B cell (primary cell): Measurements from ENCODE around the gene SLC25A38. TPM values are rescaled to one million over a fixed set of nuclear protein-coding genes. Genes with fewer than 3 reads are reported as not detected.
"Not testable (repeated sequence)": the region's sequence is repeated elsewhere in the genome, so short reads cannot be mapped to it uniquely, and the experiment has no call there.

Source experiments
- ATAC-seq: fragments of 200-7000 bp; cut with Tn5 transposase; one replicate; pipeline ENCODE4 v1.10.0; 2021; ENCODE audit warnings: low read depth, mild to moderate bottlenecking, moderate number of reproducible peaks, moderate library complexity
- CTCF ChIA-PET: fragments of 350-600 bp; sonication (Branson Sonifier 250); formaldehyde crosslinking; loops from one replicate; lab custom pipeline; 2021; ENCODE audit warnings: antibody characterized with exemption, inconsistent platforms; lab: Charles Lee
- POLR2A ChIA-PET: fragments of 350-600 bp; sonication (Branson Sonifier 250); formaldehyde crosslinking; loops from one replicate; lab custom pipeline; 2021; ENCODE audit warnings: antibody characterized with exemption; lab: Charles Lee
- DNase-seq: peaks from one replicate; pipeline ENCODE4 v3.0.0; 2013
- H2AFZ ChIP-seq: 2 replicates; pipeline ENCODE4 v1.6.1; 2012; ENCODE audit warnings: mild to moderate bottlenecking, low read depth, low read length; ENCODE audit not compliant: insufficient read depth, poor library complexity, severe bottlenecking
- H3K27ac ChIP-seq, 2 donors: 1 replicate in 1 of 2; 2 replicates in 1 of 2; pipeline ENCODE4 v1.5.1; 2012 to 2013; ENCODE audit warnings: low read length in 2 of 2, mild to moderate bottlenecking in 2 of 2, moderate library complexity in 1 of 2
- H3K27me3 ChIP-seq, 4 experiments: fragments of 200-600 bp in 1 of 4; sonication (generic) in 1 of 4; replicated peaks in 1 of 4; 1 replicate in 2 of 4; 2 replicates in 2 of 4; pipeline versions ENCODE4 v1.6.1 to v1.7.0; 2013 to 2016; ENCODE audit warnings: low read length in 3 of 4, mild to moderate bottlenecking in 2 of 4, mixed read lengths in 1 of 4, moderate library complexity in 1 of 4; ENCODE audit not compliant: insufficient read depth in 4 of 4, control insufficient read depth in 3 of 4; ENCODE audit errors: control extremely low read depth in 1 of 4
- H3K36me3 ChIP-seq, 2 experiments: replicated peaks in 1 of 2; 1 replicate in 1 of 2; 2 replicates in 1 of 2; pipeline versions ENCODE4 v1.6.1 to v1.7.1; 2013; ENCODE audit warnings: low read length in 1 of 2; ENCODE audit not compliant: insufficient read depth in 2 of 2, control insufficient read depth in 1 of 2; ENCODE audit errors: control extremely low read depth in 1 of 2, extremely low read depth in 1 of 2
- H3K4me1 ChIP-seq, 2 donors: fragments of 200-600 bp in 1 of 2; sonication (generic) in 1 of 2; 1 replicate in 1 of 2; 2 replicates in 1 of 2; pipeline versions ENCODE4 v1.5.1 to v1.6.1; 2013 to 2017; ENCODE audit warnings: low read length in 2 of 2; ENCODE audit not compliant: control insufficient read depth in 2 of 2, insufficient read depth in 2 of 2
- H3K4me2 ChIP-seq: replicated peaks from 2 replicates; pipeline ENCODE3; 2012; ENCODE audit warnings: mild to moderate bottlenecking, low read depth, low read length; ENCODE audit not compliant: poor library complexity, severe bottlenecking
- H3K4me3 ChIP-seq, 5 experiments: fragments of 200-600 bp in 1 of 5; sonication (generic) in 1 of 5; 1 replicate in 3 of 5; 2 replicates in 2 of 5; pipeline versions ENCODE4 v1.5.1 to v1.7.0; 2011 to 2016; ENCODE audit warnings: low read length in 4 of 5, mild to moderate bottlenecking in 4 of 5, low read depth in 2 of 5, control low read depth in 1 of 5, moderate library complexity in 1 of 5; ENCODE audit not compliant: insufficient read depth in 1 of 5; ENCODE audit errors: control extremely low read depth in 1 of 5, extremely low read depth in 1 of 5
- H3K79me2 ChIP-seq: fragments of 200-600 bp; sonication (generic); one replicate; pipeline ENCODE4 v1.6.0; 2016; ENCODE audit warnings: low read length; ENCODE audit not compliant: control insufficient read depth, insufficient read depth
- H3K9ac ChIP-seq: fragments of 200-600 bp; sonication (generic); 2 replicates; pipeline ENCODE4 v1.6.1; 2017; ENCODE audit warnings: mild to moderate bottlenecking, low read length, moderate library complexity
- H3K9me3 ChIP-seq, 3 donors: one replicate each; pipeline versions ENCODE4 v1.6.1 to v1.7.1; 2013; ENCODE audit warnings: low read length in 2 of 3; ENCODE audit not compliant: control insufficient read depth in 2 of 3, insufficient read depth in 1 of 3; ENCODE audit errors: control extremely low read depth in 1 of 3
- H4K20me1 ChIP-seq: 2 replicates; pipeline ENCODE4 v1.6.0; 2012; ENCODE audit warnings: mild to moderate bottlenecking, low read length; ENCODE audit not compliant: insufficient read depth, control insufficient read depth, poor library complexity, severe bottlenecking
- H3K27ac Mint-ChIP-seq: one replicate; pipeline ENCODE4 v1.8.0; 2021; ENCODE audit warnings: mixed read lengths
- H3K27me3 Mint-ChIP-seq: one replicate; pipeline ENCODE4 v1.8.0; 2021; ENCODE audit warnings: mixed read lengths
- H3K4me1 Mint-ChIP-seq: one replicate; pipeline ENCODE4 v1.8.0; 2021; ENCODE audit warnings: mixed read lengths
- H3K4me3 Mint-ChIP-seq: one replicate; pipeline ENCODE4 v1.8.0; 2021; ENCODE audit warnings: mixed read lengths
- H3K9me3 Mint-ChIP-seq: one replicate; pipeline ENCODE4 v1.8.0; 2022; ENCODE audit warnings: mixed read lengths; ENCODE audit not compliant: insufficient read depth
- EZH2 ChIP-seq: IDR thresholded peaks from 2 replicates; pipeline ENCODE4 v1.6.1; 2012; ENCODE audit warnings: borderline replicate concordance, low read depth, mild to moderate bottlenecking, moderate library complexity, low read length; ENCODE audit not compliant: insufficient read depth, poor library complexity, severe bottlenecking
- WGBS: methylation state at CpG from one replicate; pipeline ENCODE4 v1.1.5; 2013; ENCODE audit warnings: missing lambda C conversion rate; ENCODE audit not compliant: insufficient coverage; 5-methylcytosine and 5-hydroxymethylcytosine counted together
- intact Hi-C: fragments of 100-400 bp; cut with micrococcal nuclease; formaldehyde crosslinking; loops from one replicate; pipeline ENCODE4 v1.10.0; 2022
- polyA plus RNA-seq: library from polyadenylated mRNA; depleted of rRNA; stranded (reverse); fragments of >200 nt; gene quantifications from 2 replicates; pipeline ENCODE4 v1.2.3, GENCODE V29; 2012
- total RNA-seq, 2 donors: library from RNA; stranded (reverse); fragments of 120-200 nt in 1 of 2; gene quantifications; 1 replicate in 1 of 2; 2 replicates in 1 of 2; pipeline versions ENCODE4 v1.2.3 to v1.2.4, GENCODE V29; 2013 to 2022
- TF ChIP-seq, protein P1 (sequence below): fragments of 200-600 bp; IDR thresholded peaks from one replicate; pipeline ENCODE4 v1.8.0; 2022; ENCODE audit warnings: antibody characterized with exemption, mild to moderate bottlenecking

Gene SLC25A38
- total and polyA plus RNA-seq, 2 donors (not counting 1 experiment from before 2014, with no cell fraction given) = 45.5 to 53.0 TPM

DNA sequence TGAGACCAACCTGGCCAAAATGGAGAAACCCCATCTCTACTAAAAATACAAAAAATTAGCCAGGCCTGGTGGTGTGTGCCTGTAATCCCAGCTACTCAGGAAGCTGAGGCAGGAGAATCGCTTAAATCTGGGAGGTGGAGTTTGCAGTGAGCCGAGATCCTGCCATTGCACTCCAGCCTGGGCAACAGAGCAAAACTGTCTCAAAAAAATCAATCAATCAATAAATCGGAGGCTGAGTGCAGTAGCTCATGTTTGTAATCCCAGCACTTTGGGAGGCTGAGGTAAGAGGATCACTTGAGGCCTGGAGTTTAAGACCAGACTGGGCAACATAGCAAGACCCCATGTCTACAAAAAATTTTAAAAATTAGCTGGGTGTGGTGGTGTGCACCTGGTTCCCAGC lies 32.1 kb downstream of the SLC25A38 start:
- H3K4me1 ChIP-seq, DNase-seq, H3K9me3 ChIP-seq, POLR2A ChIA-PET, H3K4me3 ChIP-seq, H3K27me3 ChIP-seq, H3K27ac ChIP-seq, H3K27me3 Mint-ChIP-seq, ATAC-seq, H3K79me2 ChIP-seq, H3K9ac ChIP-seq, H3K4me3 Mint-ChIP-seq, H3K9me3 Mint-ChIP-seq, H3K4me2 ChIP-seq, H3K27ac Mint-ChIP-seq, H2AFZ ChIP-seq, intact Hi-C loops: not testable (repeated sequence)
- H3K4me1 Mint-ChIP-seq = peaks cover 23% of the 10 kb centered on the region
- CTCF ChIA-PET = interaction anchor here (1.1 kb wide), 1 partner anchor 29 kb away, joined by 3 read pairs; no protein-coding TSS in a partner anchor
- whole genome bisulfite sequencing = no CpG with 5 or more reads among the region's 3 CpGs
- peaks cover 33% of the 10 kb centered on the region for H4K20me1 ChIP-seq
- H3K36me3 ChIP-seq = peaks cover 0 to 45% of the 10 kb centered on the region in 2 experiments

DNA sequence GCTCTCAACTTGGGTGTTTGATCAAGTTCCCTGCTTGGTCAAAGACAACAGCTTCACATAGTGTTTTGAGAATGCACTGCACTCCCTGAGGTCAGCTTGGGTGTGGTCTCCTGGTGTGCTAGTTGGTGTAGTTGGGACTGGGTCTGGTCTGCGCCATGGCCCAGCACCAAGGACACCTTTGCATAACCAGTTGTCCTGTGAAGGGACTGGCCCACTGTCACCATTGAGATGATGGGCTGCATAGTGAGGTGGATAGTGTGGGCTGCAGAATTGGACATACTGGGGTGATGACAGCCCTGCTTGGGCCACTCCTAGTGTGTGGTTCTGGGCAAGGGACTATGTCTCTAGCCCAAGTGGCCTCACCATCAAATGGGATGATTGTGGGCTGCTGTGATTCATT lies 32.8 kb downstream of the SLC25A38 start:
- Histone ChIP-seq H2AFZ (no peak overlapping the region), H3K9me3 (no peaks in the 10 kb centered on the region), H3K9ac (no peak overlapping the region), H3K4me2 (no peak overlapping the region), H3K4me3 (no peak overlapping the region), H3K27me3 (no peaks in the 10 kb centered on the region), H3K79me2 (no peaks in the 10 kb centered on the region), H4K20me1 (peaks cover 28% of the 10 kb centered on the region), H3K36me3 (peaks cover 1 to 38% of the 10 kb centered on the region in 2 experiments), H3K27ac (no peak overlapping the region), H3K4me1 (peaks cover 0 to 2% of the 10 kb centered on the region in 2 donors)
- no peak for DNase-seq
- no peak for ATAC-seq
- Mint-ChIP-seq H3K9me3 (no peaks in the 10 kb centered on the region), H3K27me3 (no peaks in the 10 kb centered on the region), H3K27ac (no peak overlapping the region), H3K4me3 (no peak overlapping the region), H3K4me1 (peaks cover 19% of the 10 kb centered on the region)
- no peak for TF ChIP-seq EZH2
- TF ChIP-seq, protein P1, sequence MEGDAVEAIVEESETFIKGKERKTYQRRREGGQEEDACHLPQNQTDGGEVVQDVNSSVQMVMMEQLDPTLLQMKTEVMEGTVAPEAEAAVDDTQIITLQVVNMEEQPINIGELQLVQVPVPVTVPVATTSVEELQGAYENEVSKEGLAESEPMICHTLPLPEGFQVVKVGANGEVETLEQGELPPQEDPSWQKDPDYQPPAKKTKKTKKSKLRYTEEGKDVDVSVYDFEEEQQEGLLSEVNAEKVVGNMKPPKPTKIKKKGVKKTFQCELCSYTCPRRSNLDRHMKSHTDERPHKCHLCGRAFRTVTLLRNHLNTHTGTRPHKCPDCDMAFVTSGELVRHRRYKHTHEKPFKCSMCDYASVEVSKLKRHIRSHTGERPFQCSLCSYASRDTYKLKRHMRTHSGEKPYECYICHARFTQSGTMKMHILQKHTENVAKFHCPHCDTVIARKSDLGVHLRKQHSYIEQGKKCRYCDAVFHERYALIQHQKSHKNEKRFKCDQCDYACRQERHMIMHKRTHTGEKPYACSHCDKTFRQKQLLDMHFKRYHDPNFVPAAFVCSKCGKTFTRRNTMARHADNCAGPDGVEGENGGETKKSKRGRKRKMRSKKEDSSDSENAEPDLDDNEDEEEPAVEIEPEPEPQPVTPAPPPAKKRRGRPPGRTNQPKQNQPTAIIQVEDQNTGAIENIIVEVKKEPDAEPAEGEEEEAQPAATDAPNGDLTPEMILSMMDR = no peak
- intact Hi-C loops = no loop called here
- ChIA-PET CTCF (interaction anchor here (1.1 kb wide), 1 partner anchor 28 kb away, joined by 3 read pairs; no protein-coding TSS in a partner anchor), POLR2A (no interaction called here)
- WGBS = 100% methylated on average over 1 of the region's 1 CpG

DNA sequence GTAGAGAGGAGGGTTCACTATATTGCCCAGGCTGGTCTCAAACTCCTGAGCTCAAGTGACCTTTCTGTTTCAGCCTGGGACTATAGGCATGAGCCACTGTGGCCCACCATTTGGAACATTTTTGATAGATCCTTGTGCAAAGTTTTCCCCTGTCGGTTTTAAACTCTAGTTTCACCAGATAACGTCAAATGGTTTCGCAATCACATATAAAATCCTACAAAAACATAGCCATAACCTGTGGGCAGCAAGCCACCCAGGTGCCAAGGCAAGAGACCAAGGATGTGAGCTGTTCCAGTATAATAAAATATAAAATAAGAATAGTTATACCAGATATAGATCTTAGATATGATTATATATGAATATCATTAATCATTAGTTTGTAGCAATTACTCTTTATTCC lies 33.8 kb downstream of the SLC25A38 start:
- CTCF ChIA-PET = interaction anchor here (0.7 to 1.2 kb wide), 2 partner anchors 9 to 39 kb away, joined by 3 to 5 read pairs; no protein-coding TSS in a partner anchor
- H3K4me3 ChIP-seq, H3K9ac ChIP-seq, H3K9me3 ChIP-seq, H3K27ac Mint-ChIP-seq, H3K27me3 ChIP-seq, H2AFZ ChIP-seq, H3K4me1 ChIP-seq, H3K9me3 Mint-ChIP-seq, H3K27ac ChIP-seq, ATAC-seq, POLR2A ChIA-PET, DNase-seq, H3K4me3 Mint-ChIP-seq, H3K27me3 Mint-ChIP-seq, intact Hi-C loops, H3K79me2 ChIP-seq, H3K4me2 ChIP-seq: not testable (repeated sequence)
- Histone ChIP-seq H4K20me1 (peaks cover 17% of the 10 kb centered on the region), H3K36me3 (peaks cover 1 to 28% of the 10 kb centered on the region in 2 experiments)
- peaks cover 12% of the 10 kb centered on the region for H3K4me1 Mint-ChIP-seq
- WGBS = no CpG with 5 or more reads among the region's 3 CpGs
